Measurements from ENCODE around the gene CROCC2.

The CROCC2 gene

GRCh38 chr2:240904216-240905175 lies 1.6 kb upstream of the CROCC2 start:
- H3K4me3 ChIP-seq (ENCODE audit: low read depth, low read length): no peak overlapping the region
- ChIA-PET CTCF (interaction anchor here (1.9 kb wide), 1 partner anchor 10 kb away, joined by 7 read pairs; no protein-coding TSS in a partner anchor), POLR2A (no interaction called here)
- TF ChIP-seq CTCF (IDR thresholded peaks at IDR 0.05; ENCODE audit: insufficient read depth, low read length, missing control alignments): no peak
- no peak for DNase-seq (ENCODE audit: low read depth, low spot score)

DNA sequence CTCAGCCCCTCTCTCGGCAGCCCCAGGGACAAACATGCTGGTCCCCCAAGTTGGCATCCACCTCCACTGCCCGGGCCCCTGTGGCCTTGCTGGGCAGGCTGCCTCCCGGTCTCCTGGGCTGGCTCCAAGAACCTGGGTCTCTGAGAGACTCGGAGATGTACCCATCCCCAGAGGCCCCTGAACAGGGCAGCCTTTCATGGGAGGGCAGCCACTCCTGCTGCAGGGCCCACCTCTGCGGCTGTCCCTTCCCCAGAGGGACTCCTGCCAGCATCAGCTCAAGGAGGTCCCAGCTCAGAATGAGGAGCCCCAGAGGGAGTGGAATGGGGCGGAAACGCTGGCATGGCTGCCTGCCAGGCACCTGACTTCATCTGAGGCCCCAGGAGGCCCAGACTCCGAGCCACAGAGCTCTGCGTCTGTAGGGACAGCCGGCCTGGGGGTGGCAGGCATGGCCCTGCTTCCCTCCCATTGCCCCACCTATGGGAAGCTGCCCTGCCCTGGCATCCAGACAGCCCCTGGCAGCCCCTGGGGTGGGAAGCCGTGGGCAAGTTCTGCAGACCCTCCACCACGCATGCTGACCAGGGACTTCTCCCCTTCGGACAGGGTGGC lies 857 bp upstream of the CROCC2 start:
- no peak for DNase-seq (ENCODE audit: low read depth, low spot score)
- ChIA-PET POLR2A (no interaction called here), CTCF (no interaction called here)
- no peak overlapping the region for H3K4me3 ChIP-seq (ENCODE audit: low read depth, low read length)
- no peak for TF ChIP-seq CTCF (IDR thresholded peaks at IDR 0.05; ENCODE audit: insufficient read depth, low read length, missing control alignments)

DNA sequence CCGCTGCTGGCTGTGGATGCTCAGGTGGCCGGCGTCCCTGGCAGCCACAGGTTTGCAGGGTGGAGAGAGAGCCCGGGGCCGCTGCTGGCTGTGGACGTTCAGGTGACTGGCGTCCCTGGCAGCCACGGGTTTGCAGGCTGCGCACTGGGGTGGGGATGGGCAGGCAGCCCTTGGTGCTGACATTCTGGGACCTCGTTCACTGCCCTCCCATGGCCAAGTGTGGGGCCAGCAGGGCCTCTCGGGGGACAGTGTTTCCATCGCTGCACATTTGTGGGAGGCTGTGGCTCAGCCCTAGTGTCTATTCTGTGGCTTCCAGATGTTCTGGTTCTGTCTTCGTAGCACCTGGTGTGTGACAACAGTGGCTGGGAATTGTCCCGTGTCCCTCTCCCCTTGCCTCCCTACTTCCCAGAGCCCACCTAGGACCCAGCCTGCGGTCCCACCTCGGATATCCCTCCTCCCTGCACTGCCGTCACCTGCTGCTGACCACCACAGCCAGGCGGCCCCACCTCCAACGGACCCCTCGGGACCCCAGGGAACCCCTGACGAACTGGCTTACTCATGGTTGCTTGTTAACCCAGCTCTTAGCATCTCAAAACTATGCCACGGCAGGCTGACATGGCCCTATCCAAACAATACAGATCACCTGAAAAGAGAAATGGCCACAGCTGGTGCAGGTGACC lies 915 bp downstream of the CROCC2 start:
- H3K4me3 ChIP-seq (ENCODE audit: low read depth, low read length): no peak overlapping the region
- TF ChIP-seq CTCF (IDR thresholded peaks at IDR 0.05; ENCODE audit: insufficient read depth, low read length, missing control alignments): no peak
- POLR2A ChIA-PET: no interaction called here
- CTCF ChIA-PET: interaction anchor here (1.0 kb wide), 1 partner anchor 8 kb away, joined by 5 read pairs; no protein-coding TSS in a partner anchor
- DNase-seq (ENCODE audit: low read depth, low spot score): no peak

- H3K4me3 ChIP-seq (ENCODE audit: low read depth, low read length): no peak overlapping the region
- CTCF ChIA-PET: interaction anchor here (0.9 to 1.2 kb wide), 2 partner anchors 12 to 169 kb away, joined by 3 read pairs; no protein-coding TSS in a partner anchor
- no peak for DNase-seq (ENCODE audit: low read depth, low spot score)
- TF ChIP-seq CTCF (IDR thresholded peaks at IDR 0.05; ENCODE audit: insufficient read depth, low read length, missing control alignments): no peak
- POLR2A ChIA-PET: no interaction called here
Observed at GRCh38 chr2:240909216-240909974, 3.3 kb downstream of the CROCC2 start.

DNA sequence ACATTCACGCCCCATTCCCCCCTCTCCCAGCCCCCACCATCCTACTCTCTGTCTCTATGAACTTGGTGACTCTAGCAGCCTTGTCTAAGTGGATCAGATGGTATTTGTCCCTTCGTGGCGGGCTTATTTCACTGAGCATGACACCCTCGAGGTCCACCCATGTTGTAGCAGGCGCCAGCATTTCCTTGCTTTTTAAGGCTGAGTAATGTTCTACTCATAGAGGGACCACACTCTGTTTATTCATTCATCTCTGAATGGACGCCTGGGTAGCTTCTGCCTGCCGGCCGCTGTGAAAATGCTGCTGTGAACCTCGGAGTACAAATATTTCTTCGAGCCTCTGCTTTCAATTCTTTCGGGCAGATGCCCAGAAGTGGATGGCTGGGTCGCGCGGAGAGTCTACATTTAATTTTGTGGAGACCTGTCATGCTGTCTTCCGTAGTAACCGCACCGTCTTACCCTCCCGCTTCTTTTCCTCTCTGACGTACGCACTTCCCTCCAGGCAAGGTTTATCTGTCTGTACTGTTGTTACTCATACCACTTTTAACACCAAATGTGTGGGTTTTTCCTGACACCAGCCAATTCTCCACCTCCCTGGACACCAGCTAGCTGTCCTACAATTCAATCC lies 5.6 kb downstream of the CROCC2 start:
- TF ChIP-seq CTCF (IDR thresholded peaks at IDR 0.05; ENCODE audit: insufficient read depth, low read length, missing control alignments): no peak
- ChIA-PET POLR2A (no interaction called here), CTCF (interaction anchor here (0.7 to 6.0 kb wide), 6 partner anchors 10 to 77 kb away, joined by 3 to 42 read pairs (median 12); partner anchors contain the start of gene MAB21L4)
- no peak overlapping the region for H3K4me3 ChIP-seq (ENCODE audit: low read depth, low read length)
- no peak for DNase-seq (ENCODE audit: low read depth, low spot score)
